ENCODE data around the gene OR2AJ1.
"Not testable (repeated sequence)": the region's sequence is repeated elsewhere in the genome, so short reads cannot be mapped to it uniquely, and the experiment has no call there.

OR2AJ1 gene

GRCh38 chr1:247924868-247925267 lies at the start of gene OR2AJ1:
TSS of gene OR2AJ1 (plus strand) at chr1:247924889. CDS start at chr1:247933769, 8,880 bp downstream.
- DNase-seq, result no peak

GRCh38 chr1:247883346-247883745 lies 41.3 kb upstream of the OR2AJ1 start:
- DNase-seq, result no peak

GRCh38 chr1:247884797-247885413 lies 39.8 kb upstream of the OR2AJ1 start:
- DNase-seq, result no peak

GRCh38 chr1:247895163-247895637 lies 29.5 kb upstream of the OR2AJ1 start, which contains the start of gene OR2W3:
TSS of gene OR2W3 (plus strand) at chr1:247895587. CDS start at chr1:247895587, 0 bp downstream.
- no peak for DNase-seq

GRCh38 chr1:247895976-247896375 lies 28.7 kb upstream of the OR2AJ1 start:
- DNase-seq, result no peak

GRCh38 chr1:247904122-247904521 lies 20.6 kb upstream of the OR2AJ1 start:
- DNase-seq, result no peak

- DNase-seq, result no peak
Measured at GRCh38 chr1:247905181-247905580, 19.5 kb upstream of the OR2AJ1 start.

- DNase-seq, result no peak
Measured at GRCh38 chr1:247905910-247906503, 18.7 kb upstream of the OR2AJ1 start.

- no peak for DNase-seq
Measured at GRCh38 chr1:247906504-247907047, 18.1 kb upstream of the OR2AJ1 start.

- no peak for DNase-seq
Measured at GRCh38 chr1:247908766-247909165, 15.9 kb upstream of the OR2AJ1 start.

GRCh38 chr1:247913786-247914185 lies 10.9 kb upstream of the OR2AJ1 start:
- DNase-seq, result no peak

GRCh38 chr1:247914941-247915662 lies 9.6 kb upstream of the OR2AJ1 start:
- DNase-seq, result no peak

- DNase-seq, result no peak
Measured at GRCh38 chr1:247919952-247920351, 4.7 kb upstream of the OR2AJ1 start, which contains the start of gene OR2T8. TSS of gene OR2T8 (plus strand) at chr1:247920252. CDS start at chr1:247921018, 766 bp downstream.

GRCh38 chr1:247923941-247924340 lies 748 bp upstream of the OR2AJ1 start:
- no peak for DNase-seq

GRCh38 chr1:247933989-247934388 lies 9.3 kb downstream of the OR2AJ1 start:
- no peak for DNase-seq

- DNase-seq, result no peak
Measured at GRCh38 chr1:247935781-247936180, 11.1 kb downstream of the OR2AJ1 start.

- DNase-seq, result no peak
Measured at GRCh38 chr1:247936415-247936814, 11.7 kb downstream of the OR2AJ1 start.

GRCh38 chr1:247936965-247937734 lies 12.5 kb downstream of the OR2AJ1 start:
- not testable (repeated sequence) for DNase-seq

GRCh38 chr1:247942624-247943023 lies 17.9 kb downstream of the OR2AJ1 start:
- DNase-seq, result no peak

- DNase-seq, result no peak
Measured at GRCh38 chr1:247948558-247948957, 23.9 kb downstream of the OR2AJ1 start, which contains the start of gene OR2L8. TSS of gene OR2L8 (plus strand) at chr1:247948858. CDS start at chr1:247948858, 0 bp downstream.

- no peak for DNase-seq
Measured at GRCh38 chr1:247953408-247953807, 28.7 kb downstream of the OR2AJ1 start.

GRCh38 chr1:247961791-247962190 lies 37.1 kb downstream of the OR2AJ1 start:
- no peak for DNase-seq
